ENCODE measurements around the gene ABCC9.

The ABCC9 gene

GRCh38 chr12:21940549-21941505, at the start of gene ABCC9:
Gene ABCC9, minus strand, starts transcription at chr12:21941426. Its CDS starts 4,752 bp downstream, at chr12:21936674.
- DNase-seq (ENCODE audit: low spot score): peak; percentile 21

- DNase-seq (ENCODE audit: low spot score): no peak
Observed at GRCh38 chr12:21989819-21990412, 48.7 kb upstream of the ABCC9 start.

GRCh38 chr12:21988619-21989018, 47.4 kb upstream of the ABCC9 start:
- no peak for DNase-seq (ENCODE audit: low spot score)

- no peak for DNase-seq (ENCODE audit: low spot score)
Observed at GRCh38 chr12:21987755-21988154, 46.5 kb upstream of the ABCC9 start.

- no peak for DNase-seq (ENCODE audit: low spot score)
Observed at GRCh38 chr12:21985155-21985554, 43.9 kb upstream of the ABCC9 start.

GRCh38 chr12:21984375-21984774, 43.1 kb upstream of the ABCC9 start:
- no peak for DNase-seq (ENCODE audit: low spot score)

GRCh38 chr12:21983095-21983494, 41.9 kb upstream of the ABCC9 start:
- DNase-seq (ENCODE audit: low spot score): no peak

- DNase-seq (ENCODE audit: low spot score): no peak
Observed at GRCh38 chr12:21980544-21980943, 39.3 kb upstream of the ABCC9 start.

GRCh38 chr12:21975293-21975692, 34.1 kb upstream of the ABCC9 start:
- no peak for DNase-seq (ENCODE audit: low spot score)

GRCh38 chr12:21973221-21973620, 32.0 kb upstream of the ABCC9 start:
- DNase-seq (ENCODE audit: low spot score): no peak

GRCh38 chr12:21972055-21972454, 30.8 kb upstream of the ABCC9 start:
- DNase-seq (ENCODE audit: low spot score): no peak

GRCh38 chr12:21971344-21971743, 30.1 kb upstream of the ABCC9 start:
- DNase-seq (ENCODE audit: low spot score): no peak

GRCh38 chr12:21962821-21963220, 21.6 kb upstream of the ABCC9 start:
- DNase-seq (ENCODE audit: low spot score): no peak

GRCh38 chr12:21962236-21962635, 21.0 kb upstream of the ABCC9 start:
- DNase-seq (ENCODE audit: low spot score): no peak

GRCh38 chr12:21950649-21951048, 9.4 kb upstream of the ABCC9 start:
- no peak for DNase-seq (ENCODE audit: low spot score)

GRCh38 chr12:21949036-21949435, 7.8 kb upstream of the ABCC9 start:
- no peak for DNase-seq (ENCODE audit: low spot score)

GRCh38 chr12:21946983-21947382, 5.8 kb upstream of the ABCC9 start:
- DNase-seq (ENCODE audit: low spot score): no peak

- no peak for DNase-seq (ENCODE audit: low spot score)
Observed at GRCh38 chr12:21945002-21945401, 3.8 kb upstream of the ABCC9 start.

- DNase-seq (ENCODE audit: low spot score): no peak
Observed at GRCh38 chr12:21942377-21942703, 1.1 kb upstream of the ABCC9 start.

- DNase-seq (ENCODE audit: low spot score): peak; percentile 33
Observed at GRCh38 chr12:21941506-21942376, 515 bp upstream of the ABCC9 start.

GRCh38 chr12:21939435-21939834, 1.8 kb downstream of the ABCC9 start:
- DNase-seq (ENCODE audit: low spot score): no peak

- no peak for DNase-seq (ENCODE audit: low spot score)
Observed at GRCh38 chr12:21938879-21939278, 2.3 kb downstream of the ABCC9 start.

- DNase-seq (ENCODE audit: low spot score): no peak
Observed at GRCh38 chr12:21934173-21934572, 7.1 kb downstream of the ABCC9 start.
